SK-N-SH (cell line): ENCODE data around the gene BCHE. TPM values are rescaled to one million over a fixed set of nuclear protein-coding genes. Genes with fewer than 3 reads are reported as not detected.

Experiments
- CTCF ChIA-PET: fragments of 300-600, 350-600 bp; formaldehyde crosslinking; extraction: SDS; loops from one replicate; lab custom pipeline; 2021; lab: Yijun Ruan, JAX
- POLR2A ChIA-PET: fragments of 350-600 bp; sonication (Branson Sonifier 250); formaldehyde crosslinking; extraction: SDS; loops from one replicate; lab custom pipeline; 2020; ENCODE audit warnings: antibody characterized with exemption, inconsistent platforms; lab: Yijun Ruan, JAX
- DNase-seq: peaks from one replicate; pipeline ENCODE4 v3.0.0; 2012
- H2AFZ ChIP-seq: fragments of 200-600 bp; sonication (generic); 2 replicates; pipeline ENCODE4 v1.8.1; 2016; ENCODE audit warnings: antibody characterized with exemption, mild to moderate bottlenecking, low read depth
- H3F3A ChIP-seq: fragments of 200-600 bp; sonication (generic); replicated peaks from 2 replicates; pipeline ENCODE3; 2016; ENCODE audit warnings: antibody characterized with exemption, mild to moderate bottlenecking; ENCODE audit not compliant: insufficient read depth
- H3K27ac ChIP-seq, 2 experiments: fragments of 200-500 bp in 1 of 2; fragments of 200-600 bp in 1 of 2; sonication (Bioruptor generic) in 1 of 2; sonication (generic), shearing (Covaris generic) in 1 of 2; 2 replicates each; pipeline versions ENCODE4 v1.5.1 to v1.6.1; 2014 to 2016; ENCODE audit warnings: low read depth in 2 of 2, inconsistent platforms in 1 of 2, low read length in 1 of 2, mild to moderate bottlenecking in 1 of 2, mixed read lengths in 1 of 2
- H3K27me3 ChIP-seq: fragments of 200-600 bp; sonication (generic), shearing (Covaris generic); 2 replicates; pipeline ENCODE4 v1.6.1; 2016; ENCODE audit warnings: mixed run types; ENCODE audit not compliant: insufficient read depth
- H3K36me3 ChIP-seq, 2 experiments: fragments of 200-500 bp in 1 of 2; fragments of 200-600 bp in 1 of 2; sonication (Bioruptor generic) in 1 of 2; sonication (generic) in 1 of 2; replicated peaks in 1 of 2; 2 replicates each; pipeline versions ENCODE3 to v1.5.1; 2014 to 2016; ENCODE audit warnings: low read length in 1 of 2, mild to moderate bottlenecking in 1 of 2; ENCODE audit not compliant: insufficient read depth in 2 of 2, control insufficient read depth in 1 of 2
- H3K4me1 ChIP-seq, 2 experiments: fragments of 200-500 bp in 1 of 2; fragments of 200-600 bp in 1 of 2; sonication (Bioruptor generic) in 1 of 2; sonication (generic), shearing (Covaris generic) in 1 of 2; 2 replicates each; pipeline versions ENCODE4 v1.5.1 to v1.6.1; 2014 to 2016; ENCODE audit warnings: low read depth in 1 of 2, low read length in 1 of 2, mixed run types in 1 of 2; ENCODE audit not compliant: insufficient read depth in 2 of 2, control insufficient read depth in 1 of 2
- H3K4me2 ChIP-seq: fragments of 200-600 bp; sonication (generic), shearing (Covaris generic); 2 replicates; pipeline ENCODE4 v1.6.1; 2017; ENCODE audit warnings: mixed run types
- H3K4me3 ChIP-seq, 2 experiments: fragments of 200-500 bp in 1 of 2; fragments of 200-600 bp in 1 of 2; sonication (Bioruptor generic) in 1 of 2; sonication (generic), shearing (Covaris generic) in 1 of 2; 2 replicates each; pipeline versions ENCODE4 v1.5.1 to v1.8.1; 2014 to 2016; ENCODE audit warnings: low read depth in 2 of 2, inconsistent platforms in 1 of 2, low read length in 1 of 2, mild to moderate bottlenecking in 1 of 2, mixed read lengths in 1 of 2, moderate library complexity in 1 of 2
- H3K79me2 ChIP-seq: fragments of 200-600 bp; sonication (generic); 2 replicates; pipeline ENCODE4 v1.8.1; 2017; ENCODE audit warnings: mild to moderate bottlenecking; ENCODE audit not compliant: insufficient read depth
- H3K9ac ChIP-seq: fragments of 200-600 bp; sonication (generic); 2 replicates; pipeline ENCODE4 v1.6.1; 2017; ENCODE audit warnings: mixed run types
- H3K9me2 ChIP-seq: fragments of 200-600 bp; sonication (generic); 2 replicates; pipeline ENCODE4 v1.6.1; 2017; ENCODE audit warnings: mixed run types
- H3K9me3 ChIP-seq: fragments of 200-600 bp; sonication (generic); 2 replicates; pipeline ENCODE4 v1.6.1; 2017; ENCODE audit warnings: mixed run types, mild to moderate bottlenecking, moderate library complexity
- H4K20me1 ChIP-seq: fragments of 200-600 bp; sonication (generic); 2 replicates; pipeline ENCODE4 v1.6.1; 2017; ENCODE audit warnings: mild to moderate bottlenecking, mixed run types; ENCODE audit not compliant: insufficient read depth
- CHD2 ChIP-seq: fragments of 150-350 bp; IDR thresholded peaks from 2 replicates; pipeline ENCODE4 v1.6.1; 2018; ENCODE audit warnings: low read length; ENCODE audit not compliant: partially characterized antibody
- EP300 ChIP-seq, 2 experiments: IDR thresholded peaks; 2 replicates each; pipeline versions ENCODE4 v1.4.0 to v1.6.1; 2012; ENCODE audit warnings: borderline replicate concordance in 1 of 2, low read depth in 1 of 2, low read length in 1 of 2
- EZH2phosphoT487 ChIP-seq: fragments of 200-600 bp; sonication (generic); IDR thresholded peaks from 2 replicates; pipeline ENCODE4 v1.6.1; 2017; ENCODE audit warnings: low read depth, mixed run types, mild to moderate bottlenecking, antibody characterized with exemption, moderate library complexity, borderline replicate concordance
- FOSL2 ChIP-seq: IDR thresholded peaks from 2 replicates; pipeline ENCODE4 v1.4.0; 2012; ENCODE audit warnings: low read depth, mild to moderate bottlenecking, moderate library complexity, borderline replicate concordance
- FOXJ3 ChIP-seq: sonication (generic); formaldehyde crosslinking; IDR thresholded peaks from 2 replicates; pipeline ENCODE4 v1.5.1; 2020; ENCODE audit warnings: mild to moderate bottlenecking, missing genetic modification reagents
- GABPA ChIP-seq: IDR thresholded peaks from 2 replicates; pipeline ENCODE4 v1.4.0; 2012; ENCODE audit warnings: low read depth, mild to moderate bottlenecking
- JUND ChIP-seq: IDR thresholded peaks from 2 replicates; pipeline ENCODE4 v1.4.0; 2012
- MAX ChIP-seq: IDR thresholded peaks from 2 replicates; pipeline ENCODE4 v1.4.0; 2012; ENCODE audit warnings: low read depth
- MEF2A ChIP-seq: IDR thresholded peaks from 2 replicates; pipeline ENCODE4 v1.4.0; 2012; ENCODE audit warnings: low read depth, borderline replicate concordance
- MXI1 ChIP-seq: IDR thresholded peaks from 2 replicates; pipeline ENCODE4 v1.6.1; 2012; ENCODE audit warnings: mild to moderate bottlenecking, low read depth, low read length, improper control_type of control experiment
- POLR2AphosphoS5 ChIP-seq: IDR thresholded peaks from 2 replicates; pipeline ENCODE4 v1.6.1; 2012; ENCODE audit warnings: low read depth, low read length
- RFX5 ChIP-seq: IDR thresholded peaks from 2 replicates; pipeline ENCODE4 v1.6.1; 2012; ENCODE audit warnings: mild to moderate bottlenecking, improper control_type of control experiment, low read length
- RXRA ChIP-seq: IDR thresholded peaks from 2 replicates; pipeline ENCODE4 v1.4.0; 2012; ENCODE audit warnings: low read depth, mild to moderate bottlenecking, borderline replicate concordance
- TAF1 ChIP-seq: IDR thresholded peaks from 2 replicates; pipeline ENCODE4 v1.6.1; 2012; ENCODE audit warnings: low read depth, mild to moderate bottlenecking, low read length, moderate library complexity, borderline replicate concordance
- TEAD4 ChIP-seq: IDR thresholded peaks from 2 replicates; pipeline ENCODE4 v1.4.0; 2012; ENCODE audit warnings: mild to moderate bottlenecking, borderline replicate concordance; ENCODE audit not compliant: insufficient read depth
- YY1 ChIP-seq: IDR thresholded peaks from 2 replicates; pipeline ENCODE4 v1.4.0; 2012; ENCODE audit warnings: low read depth, mild to moderate bottlenecking
- WGBS: methylation state at CpG from one replicate; pipeline ENCODE4 v1.1.6; 2017; ENCODE audit warnings: low lambda C conversion rate; 5-methylcytosine and 5-hydroxymethylcytosine counted together
- polyA plus RNA-seq, 3 experiments: library from polyadenylated mRNA; depleted of rRNA; stranded (reverse); fragments of >200 nt; gene quantifications; 2 replicates each; pipeline ENCODE4 v1.2.3, GENCODE V29; 2012
- TF ChIP-seq, protein P1 (sequence below): IDR thresholded peaks from 2 replicates; pipeline ENCODE4 v1.4.0; 2012; ENCODE audit warnings: low read depth, borderline replicate concordance
- TF ChIP-seq, protein P2 (sequence below): fragments of 200-600 bp; sonication (generic); IDR thresholded peaks from 2 replicates; pipeline ENCODE4 v1.6.1; 2017; ENCODE audit warnings: antibody characterized with exemption, mild to moderate bottlenecking, moderate library complexity

BCHE gene
- polyA plus RNA-seq, 1 of the 3 experiments (the other 2 are of a cell fraction), result not detected

- TF ChIP-seq FOXJ3 (CRISPR knock-in tag) (no peak), FOSL2 (no peak)
These were observed 66.4 kb downstream of the BCHE start (continued) for GRCh38 chr3:165770781-165771180.

- Histone ChIP-seq H3K4me1 (no peaks in the 10 kb centered on the region), H3K9me3 (no peaks in the 10 kb centered on the region), H3F3A (peaks cover 4% of the 10 kb centered on the region), H4K20me1 (no peaks in the 10 kb centered on the region), H3K36me3 (no peaks in the 10 kb centered on the region), H3K27me3 (no peaks in the 10 kb centered on the region), H3K27ac (no peak overlapping the region), H2AFZ (no peak overlapping the region), H3K79me2 (no peaks in the 10 kb centered on the region), H3K4me3 (no peak overlapping the region), H3K9me2 (no peaks in the 10 kb centered on the region), H3K4me2 (no peak overlapping the region), H3K9ac (no peak overlapping the region)
- POLR2A ChIA-PET, result no interaction called here
- TF ChIP-seq MXI1 (no peak), TEAD4 (no peak), YY1 (no peak), JUND (no peak), MEF2A (no peak), MAX (no peak), RXRA (no peak), RFX5 (no peak), GABPA (no peak), POLR2AphosphoS5 (no peak), EP300 (IDR thresholded peaks at IDR 0.05; ENCODE audit: borderline replicate concordance in 1 of 2, low read depth in 1 of 2, low read length in 1 of 2) (no peak), CHD2 (no peak), TAF1 (no peak), EZH2phosphoT487 (no peak)
- TF ChIP-seq, protein P1, sequence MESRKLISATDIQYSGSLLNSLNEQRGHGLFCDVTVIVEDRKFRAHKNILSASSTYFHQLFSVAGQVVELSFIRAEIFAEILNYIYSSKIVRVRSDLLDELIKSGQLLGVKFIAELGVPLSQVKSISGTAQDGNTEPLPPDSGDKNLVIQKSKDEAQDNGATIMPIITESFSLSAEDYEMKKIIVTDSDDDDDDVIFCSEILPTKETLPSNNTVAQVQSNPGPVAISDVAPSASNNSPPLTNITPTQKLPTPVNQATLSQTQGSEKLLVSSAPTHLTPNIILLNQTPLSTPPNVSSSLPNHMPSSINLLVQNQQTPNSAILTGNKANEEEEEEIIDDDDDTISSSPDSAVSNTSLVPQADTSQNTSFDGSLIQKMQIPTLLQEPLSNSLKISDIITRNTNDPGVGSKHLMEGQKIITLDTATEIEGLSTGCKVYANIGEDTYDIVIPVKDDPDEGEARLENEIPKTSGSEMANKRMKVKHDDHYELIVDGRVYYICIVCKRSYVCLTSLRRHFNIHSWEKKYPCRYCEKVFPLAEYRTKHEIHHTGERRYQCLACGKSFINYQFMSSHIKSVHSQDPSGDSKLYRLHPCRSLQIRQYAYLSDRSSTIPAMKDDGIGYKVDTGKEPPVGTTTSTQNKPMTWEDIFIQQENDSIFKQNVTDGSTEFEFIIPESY, result no peak
- TF ChIP-seq, protein P2, sequence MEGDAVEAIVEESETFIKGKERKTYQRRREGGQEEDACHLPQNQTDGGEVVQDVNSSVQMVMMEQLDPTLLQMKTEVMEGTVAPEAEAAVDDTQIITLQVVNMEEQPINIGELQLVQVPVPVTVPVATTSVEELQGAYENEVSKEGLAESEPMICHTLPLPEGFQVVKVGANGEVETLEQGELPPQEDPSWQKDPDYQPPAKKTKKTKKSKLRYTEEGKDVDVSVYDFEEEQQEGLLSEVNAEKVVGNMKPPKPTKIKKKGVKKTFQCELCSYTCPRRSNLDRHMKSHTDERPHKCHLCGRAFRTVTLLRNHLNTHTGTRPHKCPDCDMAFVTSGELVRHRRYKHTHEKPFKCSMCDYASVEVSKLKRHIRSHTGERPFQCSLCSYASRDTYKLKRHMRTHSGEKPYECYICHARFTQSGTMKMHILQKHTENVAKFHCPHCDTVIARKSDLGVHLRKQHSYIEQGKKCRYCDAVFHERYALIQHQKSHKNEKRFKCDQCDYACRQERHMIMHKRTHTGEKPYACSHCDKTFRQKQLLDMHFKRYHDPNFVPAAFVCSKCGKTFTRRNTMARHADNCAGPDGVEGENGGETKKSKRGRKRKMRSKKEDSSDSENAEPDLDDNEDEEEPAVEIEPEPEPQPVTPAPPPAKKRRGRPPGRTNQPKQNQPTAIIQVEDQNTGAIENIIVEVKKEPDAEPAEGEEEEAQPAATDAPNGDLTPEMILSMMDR, result no peak
- no peak for DNase-seq
- WGBS, result 11% methylated on average over 4 of the region's 4 CpGs
- CTCF ChIA-PET, result no interaction called here
These were observed 68.5 kb downstream of the BCHE start for GRCh38 chr3:165768680-165769079.
